Medulla oblongata (tissue), 1 donor: ENCODE data around the gene LAMB4.
"Not testable (repeated sequence)": the region's sequence is repeated elsewhere in the genome, so short reads cannot be mapped to it uniquely, and the experiment has no call there.

Experiments used
- DNase-seq: peaks from one replicate; pipeline ENCODE4 v3.0.0-alpha.2; 2015; ENCODE audit errors: extremely low spot score

LAMB4 gene

GRCh38 chr7:108045669-108046068 is 84.5 kb downstream of the LAMB4 start:
- no peak for DNase-seq

- no peak for DNase-seq
Measured at GRCh38 chr7:108045154-108045553, 85.0 kb downstream of the LAMB4 start.

- DNase-seq: no peak
Measured at GRCh38 chr7:108044345-108044744, 85.8 kb downstream of the LAMB4 start.

- no peak for DNase-seq
Measured at GRCh38 chr7:108038986-108039385, 91.2 kb downstream of the LAMB4 start.

GRCh38 chr7:108037741-108038140 is 92.4 kb downstream of the LAMB4 start:
- DNase-seq: no peak

- no peak for DNase-seq
Measured at GRCh38 chr7:108037140-108037539, 93.0 kb downstream of the LAMB4 start.

DNA sequence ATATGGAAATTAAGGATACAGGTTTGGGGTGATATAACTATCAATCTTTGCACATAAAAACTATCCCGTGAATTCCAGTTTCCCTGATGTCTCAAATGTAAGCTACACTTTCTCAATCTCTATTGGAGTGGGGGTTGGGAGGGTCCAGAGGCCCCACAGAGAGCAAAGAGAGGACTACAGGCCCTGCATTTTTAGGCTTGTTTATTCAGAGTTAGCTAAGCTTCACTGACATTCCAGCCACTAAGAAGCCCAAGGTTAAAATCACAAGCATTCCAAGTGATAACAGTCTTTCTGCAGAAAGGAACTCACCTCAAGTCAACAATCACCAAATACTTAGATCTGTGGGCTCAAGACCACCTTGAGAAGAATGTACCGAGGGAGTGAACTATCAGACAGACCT is 95.6 kb downstream of the LAMB4 start:
- DNase-seq: no peak

DNA sequence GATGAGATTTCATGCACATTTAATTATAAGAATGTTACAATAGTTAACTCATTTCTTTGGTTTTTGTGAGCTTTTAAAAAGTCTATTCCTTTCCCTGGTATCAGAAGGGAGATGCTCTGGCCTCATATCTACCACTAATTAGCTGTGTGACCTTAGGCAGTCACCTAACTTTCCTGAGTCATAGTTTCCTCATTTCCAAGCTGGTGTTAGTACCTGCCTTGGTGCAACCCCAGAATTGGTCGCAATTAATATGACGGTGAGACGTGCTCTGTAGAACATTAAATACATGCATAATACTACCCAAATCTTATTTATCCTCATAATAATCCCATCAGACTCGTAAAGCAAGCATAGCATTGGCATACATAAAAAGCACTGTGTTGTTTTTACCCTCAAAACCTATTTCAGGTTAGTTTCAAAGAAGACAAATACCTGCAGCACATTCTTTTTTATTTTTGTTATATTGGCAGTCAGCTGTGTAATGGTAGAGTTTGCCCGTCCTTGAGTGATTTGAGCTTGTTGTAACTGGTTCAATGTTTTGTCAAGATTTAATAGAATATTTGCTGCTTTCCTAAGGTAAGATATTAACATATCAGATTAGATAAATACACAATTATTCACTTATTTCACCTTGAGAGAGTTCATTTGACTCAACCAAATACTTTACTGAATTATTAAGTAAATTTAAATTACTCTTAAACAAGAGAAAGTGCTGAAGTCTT is 96.2 kb downstream of the LAMB4 start:
- no peak for DNase-seq

DNA sequence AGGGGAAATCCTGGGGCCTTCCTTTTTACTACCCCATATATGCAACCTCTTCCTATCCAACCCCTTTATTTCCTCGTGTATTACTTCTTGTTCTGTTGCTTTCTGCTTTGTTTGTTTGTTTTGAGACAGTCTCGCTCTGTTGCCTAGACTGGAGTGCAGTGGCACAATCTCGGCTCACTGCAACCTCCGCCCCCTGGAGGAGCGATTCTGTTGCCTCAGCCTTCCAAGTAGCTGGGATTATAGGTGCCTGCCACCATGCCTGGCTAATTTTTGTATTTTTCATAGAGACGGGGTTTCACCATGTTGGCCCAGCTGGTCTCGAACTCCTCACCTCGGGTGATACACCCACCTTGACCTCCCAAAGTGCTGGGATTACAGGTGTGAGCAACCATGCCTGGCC is 96.9 kb downstream of the LAMB4 start:
- DNase-seq: not testable (repeated sequence)

- DNase-seq: no peak
Measured at GRCh38 chr7:108030516-108030915, 99.6 kb downstream of the LAMB4 start.

DNA sequence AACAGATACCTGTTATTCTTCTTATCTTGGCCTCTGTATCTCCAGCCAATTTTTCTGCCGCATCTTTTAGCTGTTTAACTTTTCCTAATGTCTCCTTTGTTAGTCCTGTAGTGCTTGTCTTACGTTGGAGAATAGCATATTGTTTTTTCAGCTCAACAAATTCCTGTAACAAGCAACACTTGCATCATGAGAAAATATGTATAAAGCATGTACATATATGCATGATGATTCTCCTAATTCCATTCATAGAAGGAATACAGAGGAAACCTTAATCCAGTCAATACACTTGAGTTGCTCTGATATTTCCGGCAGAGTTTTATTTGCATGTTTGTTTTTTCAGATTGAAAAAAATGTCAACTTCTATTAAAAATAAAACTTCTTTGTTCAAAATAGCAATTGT is 101.1 kb downstream of the LAMB4 start:
- no peak for DNase-seq

DNA sequence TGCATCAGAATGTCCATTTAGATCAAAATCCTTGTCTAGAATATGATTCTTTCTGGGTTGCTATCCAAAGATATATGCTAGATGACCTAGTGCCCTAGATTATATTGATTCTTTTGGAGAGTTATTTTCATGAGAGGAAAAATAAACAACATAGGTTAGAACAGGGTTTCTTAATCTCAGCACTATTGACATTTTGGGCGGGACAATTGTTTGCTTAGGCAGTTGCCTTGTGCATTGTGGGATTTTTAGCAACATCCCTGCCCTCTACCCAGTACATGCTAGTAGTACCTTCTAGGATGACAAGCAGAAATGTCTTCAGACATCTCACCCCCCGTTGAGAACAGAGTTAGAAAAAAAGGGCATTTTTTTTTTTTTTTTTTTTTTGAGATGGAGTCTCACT is 102.0 kb downstream of the LAMB4 start:
- no peak for DNase-seq

GRCh38 chr7:108027239-108027638 is 102.9 kb downstream of the LAMB4 start:
- DNase-seq: no peak

- DNase-seq: no peak
Measured at GRCh38 chr7:108026647-108027046, 103.5 kb downstream of the LAMB4 start.

- DNase-seq: no peak
Measured at GRCh38 chr7:108026116-108026515, 104.0 kb downstream of the LAMB4 start.

- DNase-seq: no peak
Measured at GRCh38 chr7:108024538-108024937, 105.6 kb downstream of the LAMB4 start.

DNA sequence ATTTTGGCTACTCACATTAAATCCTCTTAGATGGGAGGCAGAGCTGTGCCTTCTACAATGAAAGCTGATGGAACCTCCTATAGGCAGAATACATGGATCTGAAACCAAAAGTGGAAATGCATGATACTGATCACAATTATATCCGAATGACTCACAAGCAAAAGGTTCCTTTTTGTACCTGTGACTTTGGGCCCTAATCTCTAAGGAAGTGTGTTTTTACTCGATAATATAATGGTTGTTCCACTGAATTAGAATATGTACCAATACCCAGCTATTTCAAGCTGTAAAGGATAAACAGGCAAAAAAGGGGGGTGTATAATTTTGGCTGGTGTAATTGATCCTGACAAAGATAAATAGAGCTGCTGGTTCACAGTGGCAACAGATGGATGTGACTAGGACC is 109.6 kb downstream of the LAMB4 start:
- no peak for DNase-seq

GRCh38 chr7:108018668-108019067 is 111.5 kb downstream of the LAMB4 start:
- DNase-seq: no peak

- no peak for DNase-seq
Measured at GRCh38 chr7:108017776-108018151, 112.4 kb downstream of the LAMB4 start.

DNA sequence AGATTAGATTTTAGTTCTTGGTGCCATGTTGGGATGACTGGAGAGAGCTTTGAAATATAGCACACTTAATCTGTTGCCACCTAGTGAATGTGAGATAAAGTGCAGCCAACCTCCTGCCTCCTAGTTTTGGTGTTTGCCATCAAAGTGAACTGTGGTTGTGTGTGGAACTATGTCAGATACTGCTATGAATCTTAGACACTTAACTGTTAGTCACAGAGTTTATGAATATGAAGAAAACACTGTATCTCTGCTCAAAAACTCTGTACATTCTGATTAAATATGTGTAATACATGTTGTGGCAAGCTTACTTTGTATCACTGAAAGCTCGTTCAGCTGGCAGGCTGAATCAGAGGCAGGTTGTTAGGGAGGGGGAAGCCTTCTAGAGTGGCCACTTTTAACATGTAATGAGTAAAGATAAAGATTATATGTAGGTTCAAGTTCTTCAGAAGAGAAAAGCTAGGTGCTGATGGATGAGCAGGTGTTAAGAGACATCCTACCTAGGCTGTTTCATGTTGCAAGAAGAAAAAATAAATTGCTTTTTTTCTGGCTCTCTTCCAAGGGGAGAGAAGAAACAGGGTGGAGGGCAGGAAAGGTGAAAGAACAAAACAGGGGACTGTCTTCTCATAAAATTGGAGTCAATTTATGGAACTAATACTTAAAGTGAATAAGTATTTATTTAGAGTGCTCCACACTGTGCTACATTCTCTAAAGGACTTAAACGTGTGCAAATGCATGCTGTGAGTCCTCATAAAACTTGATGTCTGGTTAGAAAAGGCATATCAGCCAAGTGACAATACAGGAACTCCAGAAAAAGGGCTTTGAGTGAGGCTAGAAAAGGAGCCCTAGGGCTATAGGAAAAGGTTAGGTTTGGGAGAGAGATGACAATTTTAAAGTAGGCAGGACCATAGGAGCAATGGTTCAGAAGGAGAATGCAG is 113.1 kb downstream of the LAMB4 start:
- no peak for DNase-seq

- DNase-seq: no peak
Measured at GRCh38 chr7:108015740-108016139, 114.4 kb downstream of the LAMB4 start.

DNA sequence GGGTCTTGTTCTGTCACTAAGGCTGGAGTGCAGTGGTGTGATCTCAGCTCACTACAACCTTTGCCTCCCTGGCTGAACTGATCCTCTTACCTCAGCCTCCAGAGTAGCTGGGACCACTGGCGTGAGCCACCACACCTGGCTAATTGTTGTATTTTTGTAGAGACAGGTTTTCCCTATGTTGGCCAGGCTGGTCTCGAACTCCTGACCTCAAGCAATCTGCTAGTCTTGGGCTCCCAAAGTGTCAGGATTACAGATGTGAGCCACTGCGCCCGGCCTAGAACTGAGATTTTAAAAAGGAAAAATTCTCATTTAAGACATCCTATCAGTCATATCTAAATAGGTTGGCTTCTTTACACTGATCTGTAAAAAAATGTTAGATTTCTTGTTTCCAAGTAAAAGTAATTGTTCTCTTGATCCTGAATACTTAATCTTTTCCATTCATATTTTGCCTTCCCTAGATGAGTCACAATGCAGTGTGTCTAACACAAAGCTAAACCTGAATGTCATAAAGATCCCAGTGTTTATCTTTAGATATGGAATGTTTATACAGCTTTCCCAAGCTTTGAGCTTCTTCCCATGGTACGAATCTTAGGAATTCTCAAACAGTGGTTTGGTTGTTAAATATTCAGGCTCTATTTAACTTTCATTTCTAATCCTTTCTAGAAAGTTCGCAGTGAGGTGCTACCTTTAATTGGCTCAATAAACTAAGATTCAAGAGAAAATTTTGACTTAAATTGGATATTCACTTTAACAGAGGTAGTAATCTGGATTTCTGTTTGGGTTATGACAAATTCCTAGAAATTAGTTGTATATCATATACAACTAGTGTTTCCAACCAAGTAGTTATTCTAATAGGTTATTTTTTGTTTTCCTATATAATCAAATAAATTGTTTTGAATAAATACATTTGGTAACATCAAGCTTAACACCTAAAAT is 115.1 kb downstream of the LAMB4 start:
- DNase-seq: no peak
